Endothelial cell of umbilical vein (primary cell): Measurements from ENCODE around the gene NR2C1. TPM values are rescaled to one million over a fixed set of nuclear protein-coding genes. Genes with fewer than 3 reads are reported as not detected.

Experiments
- BruUV-seq: library from RNA; stranded (reverse); fragments of 400-500 nt; replicated peaks from 2 replicates; lab custom pipeline; 2021; lab: Mats Ljungman, UMichigan
- CTCF ChIA-PET: fragments of 300-600, 350-600 bp; sonication (Branson Sonifier 250); formaldehyde crosslinking; loops from one replicate; lab custom pipeline; 2021; ENCODE audit warnings: antibody characterized with exemption, inconsistent platforms; lab: Charles Lee
- POLR2A ChIA-PET: fragments of 300-600, 350-600 bp; sonication (Branson Sonifier 250); formaldehyde crosslinking; loops from one replicate; lab custom pipeline; 2021; ENCODE audit warnings: antibody characterized with exemption, inconsistent platforms; lab: Charles Lee
- DNase-seq: peaks from one replicate; pipeline ENCODE4 v3.0.0-alpha.2; 2011; ENCODE audit warnings: low read depth, low spot score
- FAIRE-seq: peaks from 2 replicates; lab custom pipeline; 2011; peaks lifted over from hg19 to GRCh38; lab: Jason Lieb, UNC
- H2AFZ ChIP-seq: 2 replicates; pipeline ENCODE4 v1.6.0; 2012; ENCODE audit warnings: low read depth, low read length, control low read depth, inconsistent platforms
- H3K27ac ChIP-seq: 2 replicates; pipeline ENCODE4 v1.5.1; 2011; ENCODE audit warnings: low read depth, mild to moderate bottlenecking, control low read depth, low read length, moderate library complexity; ENCODE audit not compliant: insufficient read depth
- H3K27me3 ChIP-seq, 2 experiments: 2 replicates each; pipeline versions ENCODE4 v1.6.0 to v1.6.1; 2011; ENCODE audit warnings: low read length in 2 of 2, mixed read lengths in 1 of 2; ENCODE audit not compliant: control insufficient read depth in 2 of 2, insufficient read depth in 2 of 2
- H3K36me3 ChIP-seq, 2 experiments: 2 replicates in 1 of 2; 3 replicates in 1 of 2; pipeline ENCODE4 v1.5.1; 2011; ENCODE audit warnings: low read length in 2 of 2, mild to moderate bottlenecking in 1 of 2, moderate library complexity in 1 of 2; ENCODE audit not compliant: control insufficient read depth in 2 of 2, insufficient read depth in 2 of 2; ENCODE audit errors: extremely low read depth in 1 of 2
- H3K4me1 ChIP-seq: 3 replicates; pipeline ENCODE4 v1.5.1; 2011; ENCODE audit warnings: mild to moderate bottlenecking, low read length; ENCODE audit not compliant: control insufficient read depth, insufficient read depth; ENCODE audit errors: extremely low read depth
- H3K4me2 ChIP-seq: 2 replicates; pipeline ENCODE4 v1.6.1; 2011; ENCODE audit warnings: low read length, control low read depth, mixed read lengths; ENCODE audit not compliant: insufficient read depth
- H3K4me3 ChIP-seq, 3 experiments: fragments of 200-600 bp in 1 of 3; sonication (generic), shearing (Covaris generic) in 1 of 3; replicated peaks in 1 of 3; 2 replicates each; pipeline ENCODE4 v1.5.1; 2011 to 2016; ENCODE audit warnings: control low read depth in 3 of 3, low read length in 3 of 3, mild to moderate bottlenecking in 2 of 3, inconsistent platforms in 1 of 3, low read depth in 1 of 3, moderate library complexity in 1 of 3; ENCODE audit not compliant: insufficient read depth in 1 of 3
- H3K79me2 ChIP-seq: 2 replicates; pipeline ENCODE4 v1.6.0; 2012; ENCODE audit warnings: low read length, inconsistent platforms; ENCODE audit not compliant: control insufficient read depth, insufficient read depth
- H3K9ac ChIP-seq: replicated peaks from 2 replicates; pipeline ENCODE3; 2011; ENCODE audit warnings: low read length, control low read depth; ENCODE audit not compliant: insufficient read depth; ENCODE audit errors: extremely low read depth
- H3K9me1 ChIP-seq: replicated peaks from 3 replicates; pipeline ENCODE4 v1.6.0; 2011; ENCODE audit warnings: mild to moderate bottlenecking, low read length; ENCODE audit not compliant: control insufficient read depth, insufficient read depth; ENCODE audit errors: extremely low read depth
- H3K9me3 ChIP-seq: replicated peaks from 2 replicates; pipeline ENCODE4 v1.5.1; 2012; ENCODE audit warnings: low read length, inconsistent platforms; ENCODE audit not compliant: control insufficient read depth, insufficient read depth
- H4K20me1 ChIP-seq: replicated peaks from 2 replicates; pipeline ENCODE3; 2011; ENCODE audit warnings: mild to moderate bottlenecking, low read length; ENCODE audit not compliant: control insufficient read depth, insufficient read depth; ENCODE audit errors: extremely low read depth
- EZH2 ChIP-seq: IDR thresholded peaks from 2 replicates; pipeline ENCODE4 v1.6.1; 2012; ENCODE audit warnings: borderline replicate concordance, low read depth, mild to moderate bottlenecking, moderate library complexity, low read length, inconsistent platforms; ENCODE audit not compliant: severe bottlenecking
- FOS ChIP-seq: IDR thresholded peaks from 2 replicates; pipeline ENCODE4 v1.6.1; 2011; ENCODE audit warnings: mild to moderate bottlenecking, low read length, moderate library complexity, borderline replicate concordance; ENCODE audit not compliant: insufficient read depth
- GATA2 ChIP-seq: IDR thresholded peaks from 2 replicates; pipeline ENCODE4 v1.7.0; 2011; ENCODE audit warnings: low read depth, mild to moderate bottlenecking, moderate library complexity, mixed read lengths, low read length; ENCODE audit not compliant: insufficient read length, insufficient read depth
- JUN ChIP-seq: IDR thresholded peaks from 2 replicates; pipeline ENCODE4 v1.6.1; 2011; ENCODE audit warnings: borderline replicate concordance, low read depth; ENCODE audit not compliant: insufficient read length, insufficient read depth
- MYC ChIP-seq: IDR thresholded peaks from one replicate; pipeline ENCODE4 v1.6.1; 2011; ENCODE audit warnings: mild to moderate bottlenecking, low read depth, low read length
- POLR2A ChIP-seq: IDR thresholded peaks from 2 replicates; pipeline ENCODE4 v1.6.1; 2012; ENCODE audit warnings: low read depth, mild to moderate bottlenecking, control low read depth, low read length
- POLR2AphosphoS5 ChIP-seq: IDR thresholded peaks from 2 replicates; pipeline ENCODE4 v1.6.1; 2012; ENCODE audit warnings: low read depth, mild to moderate bottlenecking, control low read depth, low read length, moderate library complexity; ENCODE audit not compliant: insufficient read depth
- dilution Hi-C: fragments of 300-500 bp; cut with MboI; formaldehyde crosslinking; loops from one replicate; pipeline ENCODE4 v1.15.0; 2019; ENCODE audit warnings: low sequenced_read_pairs; ENCODE audit not compliant: extremely low pct_ligation_motif_present
- intact Hi-C: fragments of 100-400 bp; cut with micrococcal nuclease; formaldehyde crosslinking; loops from one replicate; pipeline ENCODE4 v1.10.0; 2022
- polyA plus RNA-seq, 4 experiments: library from polyadenylated mRNA; depleted of rRNA in 3 of 4; stranded (reverse) in 3 of 4; unstranded in 1 of 4; fragments of >200 nt; gene quantifications; 2 replicates each; pipeline versions ENCODE4 v1.2.1 to v1.2.3, GENCODE V29; 2011 to 2012; ENCODE audit warnings: missing spikeins in 1 of 4
- total RNA-seq: library from RNA; stranded (reverse); gene quantifications from 2 replicates; pipeline ENCODE4 v1.2.3, GENCODE V29; 2021
- TF ChIP-seq, protein P1 (sequence below): IDR thresholded peaks from 2 replicates; pipeline ENCODE4 v1.6.1; 2011; ENCODE audit not compliant: insufficient read depth, insufficient read length
- TF ChIP-seq, protein P2 (sequence below), 2 donors: IDR thresholded peaks; 1 replicate in 1 of 2; 2 replicates in 1 of 2; pipeline ENCODE4 v1.5.1; 2011; ENCODE audit warnings: low read length in 2 of 2, mild to moderate bottlenecking in 2 of 2, moderate library complexity in 2 of 2, control low read depth in 1 of 2, inconsistent platforms in 1 of 2, low read depth in 1 of 2; ENCODE audit not compliant: insufficient read depth in 1 of 2; ENCODE audit errors: extremely low read depth in 1 of 2

The NR2C1 gene
- total and polyA plus RNA-seq, 2 donors (not counting 3 experiments of a cell fraction or from before 2014, with no cell fraction given) = 21.0 to 37.7 TPM

DNA sequence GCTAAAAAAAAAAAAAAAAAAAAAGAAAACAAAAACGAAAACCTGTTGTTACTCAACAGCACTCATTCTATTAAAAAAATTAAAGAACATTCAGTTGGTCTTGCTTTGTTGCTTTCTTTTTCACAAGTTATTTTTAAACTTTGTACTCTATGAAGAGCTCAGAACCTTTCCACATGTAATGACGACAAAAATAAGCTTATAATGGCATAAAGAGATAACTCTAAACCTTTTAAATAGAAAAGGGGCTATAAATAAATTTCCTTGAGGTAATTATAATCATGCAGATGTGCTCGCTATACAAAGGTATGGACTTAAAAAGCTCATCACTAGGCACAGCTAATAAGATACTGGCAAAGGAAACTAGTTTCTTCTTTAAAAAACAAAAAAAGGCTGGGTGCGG, 13.4 kb downstream of the NR2C1 start:
- POLR2A ChIA-PET = interaction anchor here (0.7 kb wide), 1 partner anchor 28 kb away, joined by 5 read pairs; no protein-coding TSS in a partner anchor
- Histone ChIP-seq H3K36me3 (peaks cover 11 to 24% of the 10 kb centered on the region in 2 experiments), H3K4me1 (no peaks in the 10 kb centered on the region), H3K9me1 (no peaks in the 10 kb centered on the region), H4K20me1 (no peaks in the 10 kb centered on the region), H2AFZ (no peak overlapping the region), H3K27ac (no peak overlapping the region), H3K9ac (no peak overlapping the region), H3K9me3 (no peaks in the 10 kb centered on the region), H3K27me3 (no peaks in the 10 kb centered on the region), H3K4me3 (no peak overlapping the region), H3K4me2 (no peak overlapping the region), H3K79me2 (no peaks in the 10 kb centered on the region)
- TF ChIP-seq, protein P1, sequence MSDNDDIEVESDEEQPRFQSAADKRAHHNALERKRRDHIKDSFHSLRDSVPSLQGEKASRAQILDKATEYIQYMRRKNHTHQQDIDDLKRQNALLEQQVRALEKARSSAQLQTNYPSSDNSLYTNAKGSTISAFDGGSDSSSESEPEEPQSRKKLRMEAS = no peak
- TF ChIP-seq EZH2 (no peak), MYC (no peak), POLR2AphosphoS5 (no peak), JUN (no peak), POLR2A (no peak), FOS (no peak), GATA2 (no peak)
- TF ChIP-seq, protein P2, sequence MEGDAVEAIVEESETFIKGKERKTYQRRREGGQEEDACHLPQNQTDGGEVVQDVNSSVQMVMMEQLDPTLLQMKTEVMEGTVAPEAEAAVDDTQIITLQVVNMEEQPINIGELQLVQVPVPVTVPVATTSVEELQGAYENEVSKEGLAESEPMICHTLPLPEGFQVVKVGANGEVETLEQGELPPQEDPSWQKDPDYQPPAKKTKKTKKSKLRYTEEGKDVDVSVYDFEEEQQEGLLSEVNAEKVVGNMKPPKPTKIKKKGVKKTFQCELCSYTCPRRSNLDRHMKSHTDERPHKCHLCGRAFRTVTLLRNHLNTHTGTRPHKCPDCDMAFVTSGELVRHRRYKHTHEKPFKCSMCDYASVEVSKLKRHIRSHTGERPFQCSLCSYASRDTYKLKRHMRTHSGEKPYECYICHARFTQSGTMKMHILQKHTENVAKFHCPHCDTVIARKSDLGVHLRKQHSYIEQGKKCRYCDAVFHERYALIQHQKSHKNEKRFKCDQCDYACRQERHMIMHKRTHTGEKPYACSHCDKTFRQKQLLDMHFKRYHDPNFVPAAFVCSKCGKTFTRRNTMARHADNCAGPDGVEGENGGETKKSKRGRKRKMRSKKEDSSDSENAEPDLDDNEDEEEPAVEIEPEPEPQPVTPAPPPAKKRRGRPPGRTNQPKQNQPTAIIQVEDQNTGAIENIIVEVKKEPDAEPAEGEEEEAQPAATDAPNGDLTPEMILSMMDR (IDR thresholded peaks at IDR 0.05; ENCODE audit: extremely low read depth in 1 of 2, insufficient read depth in 1 of 2, low read depth in 1 of 2, low read length in 2 of 2) = no peak
- no peak for DNase-seq
- FAIRE-seq = no peak
- CTCF ChIA-PET = interaction anchor here (0.5 to 0.7 kb wide), 3 partner anchors 284 to 525 kb away, joined by 3 read pairs; no protein-coding TSS in a partner anchor
- BruUV-seq = no TSS peak
- intact Hi-C loops = no loop called here
- dilution Hi-C loops = no loop called here
